ENCODE measurements around the gene WDR89.

DNA sequence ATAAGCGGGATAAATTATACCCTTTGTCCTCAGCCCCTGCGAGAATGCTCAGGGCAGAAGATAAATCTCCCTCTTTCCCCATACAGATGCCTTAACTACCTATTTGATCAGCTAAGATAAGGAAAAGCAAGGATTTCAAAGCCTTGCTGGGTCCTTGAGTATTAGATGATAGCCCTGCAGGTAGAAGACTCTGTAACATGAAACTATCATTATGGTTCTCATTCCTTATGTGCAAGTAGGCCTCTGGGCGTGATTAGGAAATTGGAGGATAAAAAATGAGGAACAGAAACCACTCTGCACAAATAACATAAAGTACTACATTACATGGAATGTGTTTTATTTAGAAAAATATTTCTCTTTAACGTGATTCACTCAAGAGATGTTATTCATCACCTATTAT, 14.5 kb upstream of the WDR89 start:
- TF ChIP-seq, protein P1, sequence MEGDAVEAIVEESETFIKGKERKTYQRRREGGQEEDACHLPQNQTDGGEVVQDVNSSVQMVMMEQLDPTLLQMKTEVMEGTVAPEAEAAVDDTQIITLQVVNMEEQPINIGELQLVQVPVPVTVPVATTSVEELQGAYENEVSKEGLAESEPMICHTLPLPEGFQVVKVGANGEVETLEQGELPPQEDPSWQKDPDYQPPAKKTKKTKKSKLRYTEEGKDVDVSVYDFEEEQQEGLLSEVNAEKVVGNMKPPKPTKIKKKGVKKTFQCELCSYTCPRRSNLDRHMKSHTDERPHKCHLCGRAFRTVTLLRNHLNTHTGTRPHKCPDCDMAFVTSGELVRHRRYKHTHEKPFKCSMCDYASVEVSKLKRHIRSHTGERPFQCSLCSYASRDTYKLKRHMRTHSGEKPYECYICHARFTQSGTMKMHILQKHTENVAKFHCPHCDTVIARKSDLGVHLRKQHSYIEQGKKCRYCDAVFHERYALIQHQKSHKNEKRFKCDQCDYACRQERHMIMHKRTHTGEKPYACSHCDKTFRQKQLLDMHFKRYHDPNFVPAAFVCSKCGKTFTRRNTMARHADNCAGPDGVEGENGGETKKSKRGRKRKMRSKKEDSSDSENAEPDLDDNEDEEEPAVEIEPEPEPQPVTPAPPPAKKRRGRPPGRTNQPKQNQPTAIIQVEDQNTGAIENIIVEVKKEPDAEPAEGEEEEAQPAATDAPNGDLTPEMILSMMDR (conservative IDR thresholded peaks at IDR 0.05), result no peak
- TF ChIP-seq EZH2 (IDR thresholded peaks at IDR 0.05; ENCODE audit: low read depth), result no peak

Data from PC-9 (cell line).